HS-5 (cell line): ENCODE measurements around the gene MIXL1.
"Not testable (repeated sequence)": the region's sequence is repeated elsewhere in the genome, so short reads cannot be mapped to it uniquely, and the experiment has no call there.

Source experiments
- DNase-seq: peaks from one replicate; pipeline ENCODE4 v3.0.0-alpha.2; 2012; ENCODE audit warnings: low read depth

MIXL1 gene

GRCh38 chr1:226215239-226215638, 8.2 kb upstream of the MIXL1 start:
- DNase-seq = no peak

- no peak for DNase-seq
Measured at GRCh38 chr1:226216056-226216455, 7.4 kb upstream of the MIXL1 start.

- DNase-seq = no peak
Measured at GRCh38 chr1:226217273-226217672, 6.2 kb upstream of the MIXL1 start.

DNA sequence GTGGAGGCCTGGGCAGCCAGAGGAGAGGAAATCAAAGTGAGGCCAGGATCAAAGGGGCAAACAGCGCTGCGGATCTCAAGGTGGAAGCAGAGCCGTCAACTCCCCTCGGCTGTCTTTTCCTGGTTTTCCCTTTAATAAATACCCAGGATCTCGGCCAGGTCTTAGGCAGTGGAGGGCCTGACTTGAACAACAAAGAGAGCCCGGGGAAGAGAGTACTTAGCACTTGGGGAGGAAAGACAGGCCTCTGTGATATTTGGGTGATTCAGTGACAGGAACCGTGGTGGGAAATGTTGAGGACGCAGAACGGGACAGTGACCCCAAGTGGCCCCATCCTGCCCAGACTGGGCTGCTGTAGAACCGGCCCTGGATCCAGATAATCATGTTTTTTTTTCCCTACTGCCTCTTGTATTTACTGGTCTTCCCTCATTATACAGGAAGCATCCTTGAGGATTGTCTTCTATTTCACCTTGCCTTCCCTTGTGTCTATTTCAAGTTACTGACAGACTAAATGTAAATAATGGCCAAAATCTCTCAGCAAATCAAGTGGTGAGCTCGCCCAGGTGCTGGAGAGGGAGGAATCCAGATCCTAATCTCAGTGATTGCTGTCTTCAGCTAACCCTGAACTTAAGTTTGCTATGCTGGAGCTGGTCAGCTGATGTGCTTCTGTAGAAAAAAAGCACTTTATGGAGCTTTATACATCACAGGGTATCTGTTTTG, 2.8 kb upstream of the MIXL1 start:
- no peak for DNase-seq

- DNase-seq = no peak
Measured at GRCh38 chr1:226222686-226223085, 778 bp upstream of the MIXL1 start.

DNA sequence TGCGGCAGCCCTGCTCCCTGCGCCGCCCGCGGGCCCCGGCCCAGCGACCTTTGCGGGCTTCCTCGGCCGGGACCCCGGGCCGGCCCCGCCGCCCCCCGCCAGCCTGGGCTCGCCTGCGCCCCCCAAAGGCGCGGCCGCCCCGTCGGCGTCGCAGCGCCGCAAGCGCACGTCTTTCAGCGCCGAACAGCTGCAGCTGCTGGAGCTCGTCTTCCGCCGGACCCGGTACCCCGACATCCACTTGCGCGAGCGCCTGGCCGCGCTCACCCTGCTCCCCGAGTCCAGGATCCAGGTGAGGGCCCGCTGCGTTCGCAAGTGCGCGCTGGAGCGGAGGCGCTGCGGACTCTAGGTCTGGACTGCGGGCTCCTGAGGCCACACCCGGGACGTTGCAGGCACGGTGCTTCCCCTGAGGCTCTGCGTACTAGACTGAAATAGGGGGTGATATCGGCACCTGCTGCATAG, 351 bp downstream of the MIXL1 start:
- no peak for DNase-seq

DNA sequence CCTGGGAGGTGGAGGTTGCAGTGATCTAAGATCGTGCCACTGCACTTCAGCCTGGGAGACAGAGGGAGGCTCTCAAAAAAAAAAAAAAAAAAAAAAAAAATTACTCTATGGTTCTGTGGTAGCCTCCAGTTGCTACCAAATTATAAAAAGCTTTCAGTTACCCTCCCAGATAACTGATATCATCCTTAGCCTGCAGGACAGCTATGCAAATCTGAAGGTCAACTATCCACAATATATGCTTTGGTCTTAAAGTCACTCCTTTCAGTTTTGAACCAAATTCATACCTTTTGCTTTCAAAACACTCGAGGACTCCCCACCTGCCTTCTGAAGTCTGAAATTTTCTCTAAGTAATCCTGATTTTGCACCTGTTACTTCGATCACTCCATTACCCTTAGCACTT, 3.1 kb downstream of the MIXL1 start:
- no peak for DNase-seq

- no peak for DNase-seq
Measured at GRCh38 chr1:226233293-226233692, 9.8 kb downstream of the MIXL1 start.

GRCh38 chr1:226233806-226234205, 10.3 kb downstream of the MIXL1 start:
- no peak for DNase-seq

DNA sequence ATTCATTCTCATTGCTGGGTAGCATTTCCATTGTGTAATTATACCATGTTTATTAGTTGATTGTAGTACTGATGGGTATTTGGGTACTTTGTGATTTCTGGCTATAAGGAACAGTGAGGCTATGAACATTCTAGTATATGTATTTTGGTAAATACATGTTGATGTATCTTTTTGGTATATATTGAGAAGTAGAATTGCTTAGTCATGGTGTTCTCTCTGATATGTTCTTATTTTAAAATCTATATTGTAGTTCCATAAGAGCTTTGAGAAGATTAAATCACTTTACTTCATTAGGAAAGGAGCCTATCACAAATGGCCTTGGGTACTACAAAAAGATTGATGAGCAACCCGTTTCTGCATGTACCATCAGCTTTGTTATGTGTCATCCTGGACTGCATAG, 13.4 kb downstream of the MIXL1 start:
- DNase-seq = no peak

DNA sequence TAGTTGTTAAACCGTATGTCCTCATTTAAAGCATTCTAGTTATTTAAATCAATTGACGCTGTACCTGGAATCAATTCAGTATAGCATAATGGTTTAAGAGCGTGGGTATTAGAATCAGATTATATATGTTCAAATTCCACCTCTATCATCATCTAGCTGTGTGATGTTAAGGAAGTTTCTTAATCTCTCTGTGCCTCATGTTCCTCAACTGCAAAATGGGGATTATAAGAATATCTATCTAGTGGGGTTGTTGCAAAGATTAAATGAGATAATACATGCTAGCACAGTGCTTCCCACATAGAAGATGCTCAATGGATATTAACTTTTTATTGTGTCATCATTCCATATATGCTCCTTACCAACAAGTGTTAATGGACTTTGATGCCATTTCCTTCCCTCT, 16.0 kb downstream of the MIXL1 start:
- no peak for DNase-seq

- DNase-seq = no peak
Measured at GRCh38 chr1:226248091-226248490, 24.6 kb downstream of the MIXL1 start.

- no peak for DNase-seq
Measured at GRCh38 chr1:226248796-226249195, 25.3 kb downstream of the MIXL1 start.

DNA sequence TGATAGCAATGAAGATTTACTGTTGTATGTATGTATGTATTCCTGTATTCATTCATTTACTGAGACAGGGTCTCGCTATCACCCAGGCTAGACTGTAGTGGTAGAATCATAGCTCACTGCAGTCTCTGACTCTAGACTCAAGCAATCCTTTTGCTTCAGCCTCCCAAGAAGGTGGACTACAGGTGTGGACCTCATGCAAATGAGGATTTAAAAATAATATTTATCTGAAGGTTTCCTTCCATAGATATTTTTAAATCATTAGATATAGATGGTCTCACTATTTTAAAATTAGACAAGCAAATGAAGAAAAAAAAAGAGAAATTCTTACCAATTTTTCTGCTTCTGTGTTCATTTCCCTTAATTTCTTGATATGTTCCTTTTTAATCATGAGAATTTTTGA, 27.0 kb downstream of the MIXL1 start:
- no peak for DNase-seq

DNA sequence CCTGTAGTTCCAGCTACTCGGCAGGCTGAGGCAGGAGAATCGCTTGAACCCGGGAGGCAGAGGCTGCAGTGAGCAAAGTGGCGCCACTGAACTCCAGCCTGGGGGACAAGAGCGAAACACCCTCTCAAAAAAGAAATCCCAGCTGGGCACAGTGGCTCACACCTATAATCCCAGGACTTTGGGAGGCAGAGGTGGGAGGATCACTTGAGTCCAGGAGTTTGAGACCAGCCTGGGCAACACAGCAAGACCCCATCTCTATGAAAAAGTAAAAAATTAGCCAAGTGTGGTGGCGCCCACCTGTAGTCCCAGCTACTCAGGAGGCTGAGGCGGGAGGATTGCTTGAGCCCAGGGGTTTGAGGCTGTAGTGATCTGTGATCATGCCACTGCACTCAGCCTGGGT, 29.4 kb downstream of the MIXL1 start:
- DNase-seq = not testable (repeated sequence)

DNA sequence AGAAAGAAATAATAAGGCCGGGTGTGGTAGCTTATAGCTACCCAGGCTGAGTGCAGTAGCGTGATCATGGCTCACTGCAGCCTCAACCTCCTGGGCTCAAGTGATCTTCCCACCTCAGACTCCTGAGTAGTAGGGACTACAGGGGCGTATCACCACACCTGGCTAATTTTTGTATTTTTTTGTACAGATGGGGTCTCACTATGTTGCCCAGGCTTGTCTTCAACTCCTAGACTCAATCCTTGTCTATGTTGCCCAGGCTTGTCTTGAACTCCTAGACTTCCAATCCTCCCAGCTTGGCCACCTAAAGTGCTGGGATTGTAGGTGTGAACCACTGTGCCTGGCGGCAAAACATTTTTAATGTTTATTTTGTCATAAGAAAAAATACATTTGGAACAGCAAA, 30.5 kb downstream of the MIXL1 start:
- DNase-seq = no peak

DNA sequence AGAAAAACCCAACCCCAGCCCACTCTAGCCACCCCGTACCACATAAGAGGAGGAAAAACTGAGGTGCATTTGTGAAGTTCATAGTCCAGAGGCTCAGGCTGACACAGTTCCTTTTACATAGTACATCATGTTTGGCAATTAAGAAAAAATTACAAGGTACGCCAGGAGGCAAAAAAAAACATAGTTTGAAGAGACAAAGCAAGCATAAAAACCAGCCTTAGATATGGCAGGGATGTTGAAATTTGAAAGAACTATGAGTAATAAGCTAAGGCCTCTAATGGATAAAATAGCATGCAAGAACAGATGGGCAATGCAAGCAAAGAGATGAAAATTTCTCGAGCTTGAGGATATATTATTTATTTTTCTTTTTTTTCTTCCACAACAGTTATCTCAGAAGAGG, 31.9 kb downstream of the MIXL1 start:
- no peak for DNase-seq

GRCh38 chr1:226261818-226262217, 38.4 kb downstream of the MIXL1 start:
- no peak for DNase-seq

- DNase-seq = peak; percentile 8
Measured at GRCh38 chr1:226268421-226269124, 45.1 kb downstream of the MIXL1 start.

DNA sequence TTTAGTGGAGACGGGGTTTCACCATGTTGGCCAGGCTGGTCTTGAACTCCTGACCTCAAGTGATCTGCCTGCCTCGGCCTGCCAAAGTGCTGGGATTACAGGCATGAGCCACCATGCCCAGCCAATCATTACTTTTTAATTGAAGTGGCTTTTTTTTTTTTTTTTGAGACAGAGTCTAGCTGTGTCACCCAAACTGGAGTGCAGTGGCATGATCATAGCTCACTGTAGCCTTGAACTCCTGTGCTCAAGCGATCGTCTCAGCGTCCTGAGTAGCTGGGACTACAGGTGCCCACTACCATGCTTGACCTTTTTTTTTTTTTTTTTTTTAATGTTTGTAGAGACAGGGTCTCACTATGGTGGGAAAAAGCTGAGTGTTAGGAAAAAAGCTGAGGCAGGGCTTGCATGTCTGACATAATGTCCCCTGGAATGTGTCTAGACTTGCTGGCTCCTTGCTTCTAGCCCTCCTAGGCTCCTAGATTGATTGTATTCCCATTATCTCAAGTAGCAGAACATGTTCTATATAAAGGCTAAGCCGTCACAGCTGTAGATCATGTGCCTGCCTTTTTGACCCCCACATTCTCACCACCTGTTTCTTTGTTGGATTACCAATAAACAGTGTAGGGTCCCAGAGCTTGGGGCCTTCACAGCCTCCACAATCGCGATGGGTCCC, 48.9 kb downstream of the MIXL1 start:
- DNase-seq = not testable (repeated sequence)

DNA sequence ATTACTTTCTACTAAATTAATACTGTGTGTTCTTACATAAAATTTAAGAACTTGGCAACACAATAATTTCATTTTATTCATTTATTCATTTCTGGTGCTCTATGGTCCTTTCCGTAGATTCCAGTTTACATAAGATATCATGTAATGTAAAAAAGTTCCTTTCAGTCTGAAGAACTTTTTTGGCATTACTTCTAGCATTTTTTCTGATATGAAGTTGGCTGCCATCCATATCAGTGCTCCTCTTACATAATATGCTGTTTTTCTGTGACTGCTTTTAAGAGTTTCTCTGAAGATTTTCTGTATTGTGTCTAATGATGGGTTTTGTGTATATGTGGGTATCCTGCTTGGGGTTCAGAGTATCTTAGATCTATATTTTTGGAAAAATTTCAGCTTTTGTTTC, 50.7 kb downstream of the MIXL1 start:
- no peak for DNase-seq

- DNase-seq = no peak
Measured at GRCh38 chr1:226276077-226276682, 52.7 kb downstream of the MIXL1 start.
